HG02981 (cell line): ENCODE results near the gene CACNA2D3.
"Not testable (repeated sequence)": the region's sequence is repeated elsewhere in the genome, so short reads cannot be mapped to it uniquely, and the experiment has no call there.

Source experiments
- ATAC-seq: cut with Tn5 transposase; IDR thresholded peaks from one replicate; pipeline ENCODE4 v1.9.1; 2021; ENCODE audit warnings: mild to moderate bottlenecking, moderate library complexity; ENCODE audit not compliant: unreplicated experiment

The CACNA2D3 gene

DNA sequence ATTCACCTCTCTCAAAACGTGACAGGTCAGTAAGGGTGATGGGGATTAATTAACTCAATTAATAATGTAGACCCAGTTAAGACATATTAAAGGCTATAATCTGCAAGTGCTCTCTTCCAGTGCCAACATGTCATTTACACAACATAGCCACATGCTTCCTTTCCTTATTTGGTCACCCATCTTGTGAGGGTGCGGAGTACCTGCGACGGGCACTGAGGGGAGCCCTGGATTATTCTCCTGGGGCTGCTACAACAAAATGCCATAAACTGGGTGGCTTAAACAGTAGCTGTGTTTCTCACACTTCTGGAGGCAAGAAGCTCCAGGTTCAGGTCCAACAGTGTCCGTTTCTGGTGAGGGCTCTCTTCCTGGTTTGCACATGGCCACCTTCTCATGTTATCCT is 962.9 kb downstream of the CACNA2D3 start:
- no peak for ATAC-seq

DNA sequence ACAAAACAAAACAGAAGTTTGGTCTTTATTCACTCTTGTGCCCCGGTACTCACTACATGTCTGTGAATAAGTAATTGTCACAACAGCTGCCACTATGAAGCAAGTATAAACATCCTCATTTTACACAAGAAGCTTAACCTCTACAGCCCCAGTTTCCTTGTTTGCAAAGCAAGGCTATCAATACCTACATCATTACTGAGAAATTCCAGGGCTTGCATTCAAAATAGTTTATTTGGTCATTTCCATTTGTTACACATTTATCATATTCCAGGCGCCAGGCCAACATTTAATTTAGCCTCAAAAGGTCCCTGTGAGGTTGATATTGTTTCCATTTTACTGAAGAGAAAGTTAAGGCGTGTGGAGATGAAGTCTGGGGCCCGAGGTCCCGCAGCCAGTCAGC is 966.9 kb downstream of the CACNA2D3 start:
- ATAC-seq, result no peak

DNA sequence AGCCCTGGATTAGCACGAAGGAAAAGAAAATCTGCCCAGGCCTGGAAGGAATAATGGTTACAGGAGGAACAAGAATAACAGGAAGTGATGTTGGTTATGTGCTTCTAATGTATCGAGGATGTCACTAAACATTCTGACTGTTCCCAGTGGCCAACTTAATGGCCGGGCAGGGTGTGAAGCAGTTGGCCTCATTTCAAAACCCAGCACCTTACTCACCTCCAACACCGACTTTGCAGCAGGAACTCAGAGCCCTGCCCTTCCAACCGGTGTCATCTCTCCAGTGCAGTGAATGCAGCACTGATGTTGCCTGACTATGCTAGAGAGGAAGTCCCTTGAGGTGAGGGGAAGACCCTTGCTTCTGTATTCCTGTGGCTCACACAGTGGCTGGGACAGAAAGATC is 967.9 kb downstream of the CACNA2D3 start:
- ATAC-seq, result no peak

DNA sequence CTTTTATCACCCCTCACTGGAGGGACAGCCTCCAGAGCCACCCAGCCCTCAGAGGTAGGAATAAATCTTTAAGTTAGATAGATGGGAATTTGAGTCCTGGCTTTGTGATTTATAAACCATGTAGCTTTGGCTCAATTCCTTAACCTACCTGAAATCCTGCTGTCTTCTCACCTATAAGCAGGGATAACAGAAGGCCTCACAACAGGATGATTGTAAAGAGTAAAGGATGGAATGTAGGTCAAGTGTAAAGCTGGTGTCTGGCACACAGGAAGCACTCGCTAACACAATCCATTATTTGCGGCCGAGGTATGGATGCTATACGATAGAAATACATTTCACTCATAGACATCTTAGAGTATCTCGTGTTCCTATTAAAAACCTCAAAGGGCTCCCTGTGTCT is 968.4 kb downstream of the CACNA2D3 start:
- ATAC-seq, result no peak

DNA sequence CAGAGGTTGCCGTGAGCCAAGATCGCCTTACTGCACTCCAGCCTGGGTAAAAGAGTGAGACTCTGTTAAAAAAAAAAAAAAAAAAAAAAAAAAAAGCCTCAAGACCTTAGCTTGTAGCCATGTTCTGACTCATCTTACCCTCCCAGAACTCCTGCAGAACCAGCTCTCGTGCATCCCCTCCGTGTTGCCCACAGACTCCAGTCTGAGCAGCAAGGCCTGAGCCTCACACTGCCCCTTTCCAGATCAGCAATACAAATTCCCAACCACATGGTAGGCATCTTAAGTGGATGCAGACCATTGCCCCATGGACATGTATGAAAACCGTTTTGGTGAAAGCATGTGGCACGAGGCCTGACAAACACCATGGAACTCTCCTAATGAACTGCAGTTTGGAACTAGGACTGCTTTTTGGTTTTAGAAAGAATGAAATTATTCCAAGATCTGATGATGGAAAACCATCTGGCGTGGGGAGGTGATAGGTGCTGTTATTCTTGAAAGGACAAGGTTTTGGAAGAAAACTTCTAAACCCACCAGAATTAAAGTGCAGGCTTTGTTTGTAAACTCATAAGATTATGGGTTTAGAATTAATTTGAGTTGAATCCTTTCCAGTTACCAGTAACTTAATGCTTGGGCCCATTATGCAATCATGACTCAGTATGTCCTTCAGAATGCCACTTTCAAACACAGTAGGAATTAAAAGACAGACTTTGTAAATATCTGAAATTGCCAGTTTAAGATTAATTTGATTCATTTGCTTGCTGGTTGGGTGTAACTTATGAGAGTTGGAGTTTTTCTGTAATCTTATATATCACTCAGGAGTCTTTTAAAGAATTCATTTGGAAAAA is 969.3 kb downstream of the CACNA2D3 start:
- ATAC-seq, result no peak

DNA sequence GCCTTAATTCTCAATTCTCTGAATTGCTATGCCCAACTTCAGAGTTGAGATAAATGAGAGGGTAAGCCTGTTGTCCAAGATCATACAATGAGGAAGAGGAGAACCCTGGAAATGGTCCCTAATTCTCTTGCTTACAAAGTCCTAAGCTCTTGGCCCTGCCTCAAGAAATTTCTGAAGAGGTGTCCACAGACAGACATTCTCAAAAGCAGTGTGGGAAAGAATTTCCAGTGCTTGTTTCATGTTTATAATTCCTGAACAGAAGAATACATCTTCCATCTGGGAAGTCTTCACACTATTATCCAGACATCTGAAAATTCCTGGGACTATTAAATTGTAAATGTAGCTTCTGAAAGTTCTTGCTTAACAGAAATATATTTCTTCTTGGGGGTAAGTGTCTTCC is 972.3 kb downstream of the CACNA2D3 start:
- ATAC-seq, result no peak

DNA sequence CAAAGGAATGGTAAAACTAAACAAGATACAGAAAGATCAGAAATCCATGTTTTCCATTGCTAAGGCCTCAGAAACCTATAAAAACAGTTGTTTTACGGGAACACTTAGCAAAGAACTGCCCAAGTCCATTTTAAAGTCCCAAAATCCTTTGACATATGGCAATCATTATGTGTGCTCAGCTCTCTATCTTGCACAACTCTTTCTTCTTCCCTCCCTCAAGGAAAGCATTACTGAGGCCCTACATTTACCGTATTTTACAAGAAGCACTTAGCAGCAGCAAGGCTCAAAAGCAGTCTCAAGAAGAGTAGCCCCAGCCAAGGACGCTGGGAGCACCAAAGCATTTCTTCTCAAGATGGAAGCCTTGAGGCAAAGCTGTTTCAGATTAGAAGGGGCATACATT is 975.1 kb downstream of the CACNA2D3 start:
- no peak for ATAC-seq

DNA sequence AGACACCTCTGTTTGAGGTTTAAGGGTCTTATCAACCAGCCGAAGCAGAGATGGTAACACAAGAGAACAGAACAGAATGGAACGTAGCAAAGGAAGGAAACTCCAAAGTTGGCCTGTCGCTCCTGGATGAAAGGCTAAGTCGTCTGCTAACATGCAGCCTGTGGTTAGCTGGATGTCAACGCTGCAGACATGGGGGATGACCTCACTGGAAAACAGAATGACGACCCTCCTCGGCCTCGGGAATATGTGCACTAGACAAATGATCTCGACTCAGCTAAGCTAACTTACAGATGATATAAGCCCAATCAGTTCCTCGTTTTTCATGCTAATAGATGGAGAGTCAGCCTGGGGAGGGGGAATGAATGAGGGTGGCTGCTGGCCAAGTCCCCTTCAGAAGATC is 983.3 kb downstream of the CACNA2D3 start:
- no peak for ATAC-seq

DNA sequence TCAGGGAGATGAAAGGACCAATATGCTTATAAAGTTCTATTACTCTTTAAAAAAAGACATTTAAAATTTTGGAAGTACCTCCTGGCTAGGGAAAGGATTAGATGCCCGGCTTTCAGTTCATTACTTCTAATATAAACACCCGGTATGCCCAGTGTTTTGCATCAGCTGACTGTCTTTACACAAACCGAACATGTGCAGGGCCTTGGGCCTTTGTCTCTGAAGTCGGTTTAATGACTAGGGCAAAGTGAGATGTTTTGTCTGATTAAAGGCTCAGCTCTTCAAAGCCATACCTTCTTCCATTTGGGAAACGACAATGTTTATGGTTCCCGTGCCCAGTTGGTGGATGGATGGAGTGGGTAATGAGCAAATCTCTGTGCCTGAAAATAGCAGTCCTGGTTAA is 984.8 kb downstream of the CACNA2D3 start:
- ATAC-seq, result no peak

DNA sequence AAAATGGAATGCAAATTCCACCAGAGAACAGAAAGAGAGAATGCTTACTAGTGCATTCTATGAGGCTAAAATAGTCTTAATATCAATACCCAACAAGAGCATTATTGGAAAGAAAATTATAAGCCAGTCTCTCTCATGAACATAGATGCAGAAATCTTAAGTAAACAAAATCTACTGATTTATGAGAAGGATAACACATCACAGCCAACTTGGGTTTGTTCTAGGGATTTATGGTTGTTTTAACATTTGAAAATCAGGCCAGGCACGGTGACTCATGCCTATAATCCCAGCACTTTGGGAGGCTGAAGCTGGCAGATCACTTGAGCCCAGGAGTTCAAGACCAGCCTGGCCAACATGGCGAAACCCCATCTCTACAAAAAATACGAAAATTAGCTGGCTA is 989.6 kb downstream of the CACNA2D3 start:
- not testable (repeated sequence) for ATAC-seq

DNA sequence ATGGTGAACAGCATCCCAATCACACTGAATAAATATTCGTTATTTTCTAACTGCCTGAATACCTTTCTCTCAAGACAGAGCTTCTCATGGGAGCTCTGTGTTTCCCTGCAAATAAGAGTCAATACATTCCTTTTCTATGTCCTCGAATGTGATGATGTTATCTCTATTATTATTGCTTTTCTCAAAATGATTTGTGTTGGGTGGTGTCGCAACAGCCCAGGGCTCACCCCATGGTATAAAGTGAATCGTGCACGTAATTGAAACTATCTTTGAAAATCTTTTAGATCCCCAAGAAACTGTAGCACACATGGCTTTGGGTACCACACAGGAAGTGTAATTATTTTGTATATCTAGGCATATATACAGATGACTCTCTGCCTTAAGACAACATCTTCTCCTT is 996.1 kb downstream of the CACNA2D3 start:
- ATAC-seq, result no peak

DNA sequence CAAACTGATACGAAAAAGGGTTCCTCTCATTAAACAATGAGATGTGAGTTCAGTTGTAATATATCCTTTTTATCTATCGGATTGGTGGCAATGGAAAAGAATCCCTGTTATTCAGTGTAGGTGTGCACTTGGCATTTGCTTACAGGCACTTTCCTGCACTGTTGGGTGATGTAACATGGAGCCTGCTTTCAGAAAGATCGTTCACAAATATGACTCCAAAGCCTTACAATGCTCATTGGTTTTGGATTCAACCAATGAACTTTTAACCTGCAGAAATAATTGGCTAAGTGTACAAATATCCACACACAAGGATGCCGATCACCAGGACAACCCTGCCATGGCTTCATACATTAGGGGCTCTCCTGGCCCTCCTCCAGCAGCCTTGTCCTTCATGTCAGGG is 996.9 kb downstream of the CACNA2D3 start:
- ATAC-seq, result no peak

DNA sequence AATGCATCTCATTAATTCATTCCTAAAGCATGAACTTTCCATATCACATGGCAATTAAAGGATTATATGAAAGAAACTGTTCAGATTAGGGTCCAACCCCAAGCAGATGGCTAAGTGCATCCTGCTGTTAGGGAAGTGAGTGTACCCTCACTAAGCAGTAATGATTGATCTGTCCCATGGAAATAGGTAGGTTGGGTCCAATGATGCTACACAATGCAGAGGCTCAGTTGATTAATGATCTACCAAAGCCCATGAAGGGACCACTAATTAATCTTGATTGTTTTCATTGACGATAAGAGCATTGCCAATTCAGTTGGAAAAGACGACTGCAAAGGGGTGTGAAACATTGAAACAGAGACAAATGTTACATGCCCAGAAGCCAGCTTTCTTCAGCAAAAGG is 1000.0 kb downstream of the CACNA2D3 start:
- ATAC-seq, result no peak
